Fibroblast of mammary gland (primary cell): ENCODE data around the gene MAZ.
"Not testable (repeated sequence)": the region's sequence is repeated elsewhere in the genome, so short reads cannot be mapped to it uniquely, and the experiment has no call there.

Experiments
- DNase-seq: peaks from one replicate; pipeline ENCODE4 v3.0.0-alpha.2; 2010; ENCODE audit warnings: low read depth
- H3K4me3 ChIP-seq: 2 replicates; pipeline ENCODE4 v1.5.1; 2011; ENCODE audit warnings: low read depth, mild to moderate bottlenecking, low read length, moderate library complexity; ENCODE audit not compliant: control insufficient read depth
- TF ChIP-seq, protein P1 (sequence below): conservative IDR thresholded peaks from 2 replicates; pipeline ENCODE4 v1.5.1; 2011; ENCODE audit warnings: low read depth, low read length, inconsistent platforms; ENCODE audit not compliant: control insufficient read depth, insufficient read depth

MAZ gene

DNA sequence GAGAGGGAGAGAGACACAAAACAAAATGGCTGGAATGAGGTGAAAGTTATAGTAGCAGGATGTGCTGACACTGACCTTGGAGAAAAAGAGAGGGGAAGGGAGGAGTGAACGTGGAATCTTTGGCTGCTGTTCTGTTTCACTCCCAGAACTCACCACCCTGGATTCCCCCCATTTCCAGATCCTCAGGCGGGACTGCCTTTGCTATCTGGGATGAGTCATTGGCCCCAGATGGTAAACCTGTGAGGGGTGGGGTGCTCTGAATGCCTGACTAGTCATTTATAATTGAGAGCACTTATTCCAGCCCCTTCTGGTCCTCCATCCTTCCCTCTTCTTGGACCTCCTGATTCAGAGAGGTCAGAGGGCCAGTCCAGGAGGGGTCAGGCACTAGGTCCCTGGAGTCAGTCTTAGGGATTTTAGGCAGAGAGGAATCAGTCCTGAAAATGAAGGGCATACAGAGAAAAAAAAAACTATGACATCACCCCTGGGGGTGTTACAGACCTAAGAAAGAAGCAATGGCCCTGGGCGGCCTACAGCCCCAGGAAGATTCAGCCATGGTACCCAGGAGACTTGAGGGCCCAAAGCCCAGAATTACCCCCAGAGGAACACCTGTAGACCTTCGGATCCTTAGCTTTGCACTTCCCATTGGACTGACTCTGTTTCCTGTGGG is 30.5 kb upstream of the MAZ start:
- no peak overlapping the region for H3K4me3 ChIP-seq
- TF ChIP-seq, protein P1, sequence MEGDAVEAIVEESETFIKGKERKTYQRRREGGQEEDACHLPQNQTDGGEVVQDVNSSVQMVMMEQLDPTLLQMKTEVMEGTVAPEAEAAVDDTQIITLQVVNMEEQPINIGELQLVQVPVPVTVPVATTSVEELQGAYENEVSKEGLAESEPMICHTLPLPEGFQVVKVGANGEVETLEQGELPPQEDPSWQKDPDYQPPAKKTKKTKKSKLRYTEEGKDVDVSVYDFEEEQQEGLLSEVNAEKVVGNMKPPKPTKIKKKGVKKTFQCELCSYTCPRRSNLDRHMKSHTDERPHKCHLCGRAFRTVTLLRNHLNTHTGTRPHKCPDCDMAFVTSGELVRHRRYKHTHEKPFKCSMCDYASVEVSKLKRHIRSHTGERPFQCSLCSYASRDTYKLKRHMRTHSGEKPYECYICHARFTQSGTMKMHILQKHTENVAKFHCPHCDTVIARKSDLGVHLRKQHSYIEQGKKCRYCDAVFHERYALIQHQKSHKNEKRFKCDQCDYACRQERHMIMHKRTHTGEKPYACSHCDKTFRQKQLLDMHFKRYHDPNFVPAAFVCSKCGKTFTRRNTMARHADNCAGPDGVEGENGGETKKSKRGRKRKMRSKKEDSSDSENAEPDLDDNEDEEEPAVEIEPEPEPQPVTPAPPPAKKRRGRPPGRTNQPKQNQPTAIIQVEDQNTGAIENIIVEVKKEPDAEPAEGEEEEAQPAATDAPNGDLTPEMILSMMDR = no peak
- peak; percentile 53 for DNase-seq

DNA sequence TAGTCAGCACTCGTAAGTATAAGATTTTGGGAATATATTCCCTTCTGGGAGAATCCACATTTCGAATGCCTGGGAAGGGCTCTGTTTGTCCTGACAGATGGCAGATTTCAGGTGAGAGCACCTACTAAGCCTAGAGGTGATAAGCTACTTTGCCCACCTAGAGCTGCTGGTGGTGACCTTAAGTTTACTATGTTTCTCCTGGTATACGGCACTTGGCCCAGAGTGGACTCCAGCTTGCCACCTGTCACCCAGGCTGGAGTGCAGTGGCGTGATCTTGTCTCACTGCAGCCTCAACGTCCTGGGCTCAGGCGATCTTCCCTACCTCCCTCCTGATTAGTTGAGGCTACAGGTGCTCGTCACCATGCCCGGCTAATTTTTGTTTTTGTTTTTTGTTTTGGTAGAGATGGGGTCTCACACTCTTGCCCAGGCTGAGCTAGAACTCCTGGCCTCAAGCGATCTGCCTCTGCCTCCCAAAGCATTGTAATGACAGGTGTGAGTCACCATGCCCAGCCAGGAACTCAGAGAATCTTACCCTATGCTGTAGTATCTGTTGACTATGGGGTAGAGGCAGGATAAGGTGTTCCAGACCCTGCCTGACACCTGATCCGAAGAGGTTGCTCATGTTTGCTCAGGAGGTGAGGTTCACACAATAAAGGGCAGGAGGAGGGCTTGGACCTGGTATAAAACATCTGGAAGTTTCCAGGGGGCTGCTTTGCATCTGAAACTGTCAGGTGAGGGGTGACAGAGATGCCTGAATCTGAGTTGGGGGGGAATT is 28.6 kb upstream of the MAZ start, which contains the start of gene ZG16:
Gene ZG16, plus strand, starts transcription at position 681 of the 775 bp plus-strand sequence. CDS start 1,011 bp downstream, outside the sequence.
- DNase-seq = no peak
- TF ChIP-seq, protein P1 = no peak
- H3K4me3 ChIP-seq = no peak within 1 kb of the TSS

DNA sequence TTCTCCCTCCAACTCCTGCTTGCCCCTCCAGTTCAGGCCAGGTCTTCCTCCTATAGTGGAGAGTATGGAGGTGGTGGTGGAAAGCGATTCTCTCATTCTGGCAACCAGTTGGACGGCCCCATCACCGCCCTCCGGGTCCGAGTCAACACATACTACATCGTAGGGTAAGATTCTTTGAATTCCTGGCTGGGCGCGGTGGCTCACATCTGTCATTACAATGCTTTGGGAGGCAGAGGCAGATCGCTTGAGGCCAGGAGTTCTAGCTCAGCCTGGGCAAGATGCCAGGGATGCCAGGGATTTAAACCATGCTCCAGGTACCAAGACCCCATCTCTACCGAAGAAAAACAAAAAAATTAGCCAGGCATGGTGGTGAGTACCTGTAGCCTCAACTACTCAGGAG is 26.9 kb upstream of the MAZ start:
- no peak overlapping the region for H3K4me3 ChIP-seq
- DNase-seq = no peak
- TF ChIP-seq, protein P1 = no peak

DNA sequence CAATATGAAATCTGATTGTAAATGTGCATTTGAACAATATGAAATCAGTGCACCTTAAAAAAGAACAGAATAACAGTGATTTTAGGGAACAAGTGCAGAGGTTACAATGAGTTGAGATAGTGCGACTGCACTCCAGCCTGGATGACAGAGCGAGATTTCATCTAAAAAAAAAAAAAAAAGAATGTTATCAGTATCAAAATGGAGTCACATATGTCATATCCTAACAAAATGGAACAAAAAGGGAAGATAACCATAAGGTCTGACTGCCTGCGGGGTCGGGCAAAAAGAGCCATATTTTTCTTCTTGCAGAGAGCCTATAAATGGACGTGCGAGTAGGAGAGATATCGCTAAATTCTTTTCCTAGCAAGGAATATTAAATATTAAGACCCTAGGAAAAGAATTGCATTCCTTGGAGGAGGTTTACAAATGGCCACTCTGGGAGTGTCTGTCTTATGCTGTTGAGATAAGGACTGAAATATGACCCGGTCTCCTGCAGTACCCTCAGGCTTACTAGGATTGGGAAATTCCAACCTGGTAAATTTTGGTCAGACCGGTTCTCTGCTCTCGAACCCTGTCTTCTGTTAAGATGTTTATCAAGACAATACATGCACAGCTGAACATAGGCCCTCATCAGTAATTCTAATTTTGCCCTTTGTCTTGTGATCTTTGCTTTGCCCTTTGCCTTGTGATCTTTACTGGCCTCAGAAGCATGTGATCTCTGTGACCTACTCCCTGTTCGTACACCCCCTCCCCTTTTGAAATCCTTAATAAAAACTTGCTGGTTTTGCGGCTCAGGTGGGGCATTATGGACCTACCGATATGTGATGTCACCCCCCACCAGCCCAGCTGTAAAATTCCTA is 23.0 kb upstream of the MAZ start:
- not testable (repeated sequence) for H3K4me3 ChIP-seq, DNase-seq

DNA sequence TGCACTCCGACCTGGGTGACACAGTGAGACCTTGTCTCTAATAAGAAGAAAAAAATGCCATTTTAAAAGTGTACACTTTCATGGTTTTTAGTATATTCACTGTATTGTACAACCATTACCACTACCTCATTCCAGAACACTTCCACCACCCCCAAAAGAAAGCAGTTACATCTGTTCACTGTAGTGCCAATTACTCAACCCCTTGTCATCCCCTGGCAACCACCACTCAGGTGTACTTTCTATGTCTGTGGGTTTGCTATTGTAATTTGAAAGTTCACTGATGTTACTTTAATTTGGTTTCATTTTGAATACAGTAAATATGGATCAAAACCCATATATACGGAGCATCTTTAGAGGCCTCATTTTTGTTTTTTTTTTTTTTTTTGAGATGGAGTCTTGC is 22.2 kb upstream of the MAZ start:
- no peak overlapping the region for H3K4me3 ChIP-seq
- DNase-seq = no peak
- TF ChIP-seq, protein P1 = no peak

DNA sequence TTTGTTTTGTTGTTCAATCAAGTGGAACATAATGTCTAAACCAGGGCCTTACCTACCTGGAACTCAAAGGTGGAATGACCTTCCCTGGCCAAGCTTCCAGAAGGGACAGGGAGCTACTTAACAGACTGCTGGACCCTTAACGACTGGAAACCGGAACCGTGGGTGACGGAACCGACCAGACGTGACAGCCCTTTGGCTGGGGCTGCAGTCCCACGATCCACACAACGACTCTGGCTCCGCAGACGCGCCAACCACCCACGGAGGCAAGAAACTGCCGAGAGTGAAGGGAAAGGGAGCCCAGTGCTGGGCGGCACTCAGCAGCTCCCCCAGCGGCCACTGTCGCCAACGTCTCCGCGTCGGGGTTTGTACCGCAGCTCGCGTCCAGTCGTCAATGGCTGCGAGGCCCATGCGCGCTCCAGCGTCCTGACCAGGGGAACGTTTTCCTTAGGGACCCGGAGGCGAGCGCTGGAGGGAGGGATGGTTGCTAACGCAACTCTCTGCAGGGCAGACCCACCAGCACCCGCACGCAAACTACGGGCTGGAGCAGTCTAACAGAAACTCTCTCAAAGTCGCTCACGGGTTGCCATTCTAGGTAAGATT is 21.3 kb upstream of the MAZ start:
- DNase-seq = peak; percentile 61
- H3K4me3 ChIP-seq = peak overlapping the region; percentile 27
- TF ChIP-seq, protein P1 = peak; percentile 64

DNA sequence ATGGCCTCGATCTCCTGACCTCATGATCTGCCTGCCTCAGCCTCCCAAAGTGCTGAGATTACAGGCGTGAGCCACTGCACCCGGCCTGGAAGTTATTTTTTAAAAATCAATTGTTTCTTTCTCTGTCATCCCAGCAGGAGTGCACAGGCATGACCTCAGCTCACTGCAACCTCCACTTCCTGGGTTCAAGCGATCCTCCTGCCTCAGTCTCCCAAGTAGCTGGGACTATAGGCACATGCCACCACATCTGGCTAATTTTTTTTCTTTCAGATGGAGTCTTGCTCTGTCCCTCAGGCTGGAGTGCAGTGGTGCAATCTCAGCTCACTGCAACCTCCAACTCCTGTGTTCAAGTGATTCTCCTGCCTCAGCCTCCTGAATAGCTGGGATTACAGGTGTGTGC is 19.2 kb upstream of the MAZ start:
- H3K4me3 ChIP-seq, DNase-seq: not testable (repeated sequence)
